ENCODE data around the gene SLC6A4.

DNA sequence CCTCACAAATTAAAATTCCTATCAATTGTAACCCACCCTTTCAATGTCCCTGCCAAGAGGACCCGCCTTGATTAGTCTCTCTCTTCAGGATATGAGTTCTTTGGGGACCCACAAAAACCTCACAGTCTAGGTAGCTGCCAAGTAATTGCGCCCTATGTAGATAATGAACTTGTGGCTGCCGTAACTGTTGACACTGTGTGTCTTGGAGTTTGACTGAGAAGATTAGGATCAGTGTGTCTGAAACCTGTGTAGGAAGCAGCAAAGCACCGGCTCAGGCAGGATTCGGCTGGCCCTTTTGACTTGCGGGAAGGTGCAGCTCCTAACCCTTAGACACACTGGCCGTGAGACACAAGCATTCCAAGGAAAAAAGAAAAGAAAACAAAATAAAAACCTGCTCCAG, 17.8 kb upstream of the SLC6A4 start:
- TF ChIP-seq, protein P1, sequence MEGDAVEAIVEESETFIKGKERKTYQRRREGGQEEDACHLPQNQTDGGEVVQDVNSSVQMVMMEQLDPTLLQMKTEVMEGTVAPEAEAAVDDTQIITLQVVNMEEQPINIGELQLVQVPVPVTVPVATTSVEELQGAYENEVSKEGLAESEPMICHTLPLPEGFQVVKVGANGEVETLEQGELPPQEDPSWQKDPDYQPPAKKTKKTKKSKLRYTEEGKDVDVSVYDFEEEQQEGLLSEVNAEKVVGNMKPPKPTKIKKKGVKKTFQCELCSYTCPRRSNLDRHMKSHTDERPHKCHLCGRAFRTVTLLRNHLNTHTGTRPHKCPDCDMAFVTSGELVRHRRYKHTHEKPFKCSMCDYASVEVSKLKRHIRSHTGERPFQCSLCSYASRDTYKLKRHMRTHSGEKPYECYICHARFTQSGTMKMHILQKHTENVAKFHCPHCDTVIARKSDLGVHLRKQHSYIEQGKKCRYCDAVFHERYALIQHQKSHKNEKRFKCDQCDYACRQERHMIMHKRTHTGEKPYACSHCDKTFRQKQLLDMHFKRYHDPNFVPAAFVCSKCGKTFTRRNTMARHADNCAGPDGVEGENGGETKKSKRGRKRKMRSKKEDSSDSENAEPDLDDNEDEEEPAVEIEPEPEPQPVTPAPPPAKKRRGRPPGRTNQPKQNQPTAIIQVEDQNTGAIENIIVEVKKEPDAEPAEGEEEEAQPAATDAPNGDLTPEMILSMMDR (IDR thresholded peaks at IDR 0.05; ENCODE audit: insufficient read depth, low read length): no peak
- TF ChIP-seq POLR2AphosphoS5 (IDR thresholded peaks at IDR 0.05; ENCODE audit: low read depth) (no peak), GABPA (IDR thresholded peaks at IDR 0.05; ENCODE audit: low read depth) (no peak)
- TF ChIP-seq, protein P2, sequence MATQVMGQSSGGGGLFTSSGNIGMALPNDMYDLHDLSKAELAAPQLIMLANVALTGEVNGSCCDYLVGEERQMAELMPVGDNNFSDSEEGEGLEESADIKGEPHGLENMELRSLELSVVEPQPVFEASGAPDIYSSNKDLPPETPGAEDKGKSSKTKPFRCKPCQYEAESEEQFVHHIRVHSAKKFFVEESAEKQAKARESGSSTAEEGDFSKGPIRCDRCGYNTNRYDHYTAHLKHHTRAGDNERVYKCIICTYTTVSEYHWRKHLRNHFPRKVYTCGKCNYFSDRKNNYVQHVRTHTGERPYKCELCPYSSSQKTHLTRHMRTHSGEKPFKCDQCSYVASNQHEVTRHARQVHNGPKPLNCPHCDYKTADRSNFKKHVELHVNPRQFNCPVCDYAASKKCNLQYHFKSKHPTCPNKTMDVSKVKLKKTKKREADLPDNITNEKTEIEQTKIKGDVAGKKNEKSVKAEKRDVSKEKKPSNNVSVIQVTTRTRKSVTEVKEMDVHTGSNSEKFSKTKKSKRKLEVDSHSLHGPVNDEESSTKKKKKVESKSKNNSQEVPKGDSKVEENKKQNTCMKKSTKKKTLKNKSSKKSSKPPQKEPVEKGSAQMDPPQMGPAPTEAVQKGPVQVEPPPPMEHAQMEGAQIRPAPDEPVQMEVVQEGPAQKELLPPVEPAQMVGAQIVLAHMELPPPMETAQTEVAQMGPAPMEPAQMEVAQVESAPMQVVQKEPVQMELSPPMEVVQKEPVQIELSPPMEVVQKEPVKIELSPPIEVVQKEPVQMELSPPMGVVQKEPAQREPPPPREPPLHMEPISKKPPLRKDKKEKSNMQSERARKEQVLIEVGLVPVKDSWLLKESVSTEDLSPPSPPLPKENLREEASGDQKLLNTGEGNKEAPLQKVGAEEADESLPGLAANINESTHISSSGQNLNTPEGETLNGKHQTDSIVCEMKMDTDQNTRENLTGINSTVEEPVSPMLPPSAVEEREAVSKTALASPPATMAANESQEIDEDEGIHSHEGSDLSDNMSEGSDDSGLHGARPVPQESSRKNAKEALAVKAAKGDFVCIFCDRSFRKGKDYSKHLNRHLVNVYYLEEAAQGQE (IDR thresholded peaks at IDR 0.05; ENCODE audit: insufficient replicate concordance, low read depth): no peak
